Neutrophil (primary cell): ENCODE results near the gene PROM1.

Experiments
- H3K27ac ChIP-seq: fragments of 200-600 bp; sonication (generic); 2 replicates; pipeline ENCODE4 v1.5.1; 2016; ENCODE audit warnings: mild to moderate bottlenecking, moderate library complexity
- H3K27me3 ChIP-seq: fragments of 200-600 bp; sonication (generic); 2 replicates; pipeline ENCODE4 v1.6.0; 2016; ENCODE audit warnings: mild to moderate bottlenecking
- H3K36me3 ChIP-seq: fragments of 200-600 bp; sonication (generic); 2 replicates; pipeline ENCODE4 v1.5.1; 2017
- H3K4me1 ChIP-seq, 2 experiments: fragments of 200-600 bp in 1 of 2; sonication (generic) in 1 of 2; 1 replicate in 1 of 2; 2 replicates in 1 of 2; pipeline versions ENCODE4 v1.5.1 to v1.6.1; 2013 to 2016; ENCODE audit warnings: low read depth in 1 of 2, low read length in 1 of 2, mild to moderate bottlenecking in 1 of 2, moderate library complexity in 1 of 2; ENCODE audit not compliant: control insufficient read depth in 1 of 2, insufficient read depth in 1 of 2
- H3K4me3 ChIP-seq, 2 experiments: fragments of 200-600 bp in 1 of 2; sonication (generic) in 1 of 2; 1 replicate in 1 of 2; 2 replicates in 1 of 2; pipeline ENCODE4 v1.5.1; 2013 to 2016; ENCODE audit warnings: low read depth in 1 of 2, low read length in 1 of 2, mild to moderate bottlenecking in 1 of 2, moderate library complexity in 1 of 2
- H3K9me3 ChIP-seq: fragments of 200-600 bp; sonication (generic); 2 replicates; pipeline ENCODE4 v1.5.1; 2016
- TF ChIP-seq, protein P1 (sequence below): fragments of 200-600 bp; sonication (generic); IDR thresholded peaks from 2 replicates; pipeline ENCODE4 v1.5.1; 2016; ENCODE audit warnings: antibody characterized with exemption

Gene PROM1

GRCh38 chr4:15938182-15938581 lies 145.6 kb downstream of the PROM1 start:
- H3K36me3 ChIP-seq = no peaks in the 10 kb centered on the region
- H3K27me3 ChIP-seq = no peaks in the 10 kb centered on the region
- H3K9me3 ChIP-seq = no peaks in the 10 kb centered on the region
- no peak overlapping the region for H3K27ac ChIP-seq
- H3K4me3 ChIP-seq = no peak overlapping the region
- H3K4me1 ChIP-seq = no peaks in the 10 kb centered on the region
- TF ChIP-seq, protein P1, sequence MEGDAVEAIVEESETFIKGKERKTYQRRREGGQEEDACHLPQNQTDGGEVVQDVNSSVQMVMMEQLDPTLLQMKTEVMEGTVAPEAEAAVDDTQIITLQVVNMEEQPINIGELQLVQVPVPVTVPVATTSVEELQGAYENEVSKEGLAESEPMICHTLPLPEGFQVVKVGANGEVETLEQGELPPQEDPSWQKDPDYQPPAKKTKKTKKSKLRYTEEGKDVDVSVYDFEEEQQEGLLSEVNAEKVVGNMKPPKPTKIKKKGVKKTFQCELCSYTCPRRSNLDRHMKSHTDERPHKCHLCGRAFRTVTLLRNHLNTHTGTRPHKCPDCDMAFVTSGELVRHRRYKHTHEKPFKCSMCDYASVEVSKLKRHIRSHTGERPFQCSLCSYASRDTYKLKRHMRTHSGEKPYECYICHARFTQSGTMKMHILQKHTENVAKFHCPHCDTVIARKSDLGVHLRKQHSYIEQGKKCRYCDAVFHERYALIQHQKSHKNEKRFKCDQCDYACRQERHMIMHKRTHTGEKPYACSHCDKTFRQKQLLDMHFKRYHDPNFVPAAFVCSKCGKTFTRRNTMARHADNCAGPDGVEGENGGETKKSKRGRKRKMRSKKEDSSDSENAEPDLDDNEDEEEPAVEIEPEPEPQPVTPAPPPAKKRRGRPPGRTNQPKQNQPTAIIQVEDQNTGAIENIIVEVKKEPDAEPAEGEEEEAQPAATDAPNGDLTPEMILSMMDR = no peak

DNA sequence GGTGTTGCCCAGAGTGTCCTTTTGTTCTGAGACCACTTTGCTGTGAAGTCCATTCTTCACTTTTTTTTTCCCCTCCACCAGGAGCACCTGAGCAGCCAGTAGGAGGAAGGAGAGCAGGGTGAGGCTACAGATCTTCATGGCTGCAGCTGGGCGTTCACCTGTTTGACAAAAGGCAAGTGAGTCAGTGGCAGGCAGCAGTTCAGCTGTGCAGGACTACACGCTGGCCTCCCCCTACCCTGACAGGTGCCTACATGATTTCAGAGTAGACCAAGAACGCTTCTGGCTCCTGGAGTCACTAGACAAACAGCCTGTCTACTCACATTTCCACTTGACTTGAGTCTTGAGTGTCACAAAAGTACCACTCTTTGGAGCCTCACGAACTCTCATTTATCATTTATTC lies 147.3 kb downstream of the PROM1 start:
- H3K27me3 ChIP-seq = no peaks in the 10 kb centered on the region
- no peak overlapping the region for H3K4me3 ChIP-seq
- no peaks in the 10 kb centered on the region for H3K9me3 ChIP-seq
- H3K27ac ChIP-seq = no peak overlapping the region
- TF ChIP-seq, protein P1 = no peak
- no peaks in the 10 kb centered on the region for H3K36me3 ChIP-seq
- no peaks in the 10 kb centered on the region for H3K4me1 ChIP-seq

DNA sequence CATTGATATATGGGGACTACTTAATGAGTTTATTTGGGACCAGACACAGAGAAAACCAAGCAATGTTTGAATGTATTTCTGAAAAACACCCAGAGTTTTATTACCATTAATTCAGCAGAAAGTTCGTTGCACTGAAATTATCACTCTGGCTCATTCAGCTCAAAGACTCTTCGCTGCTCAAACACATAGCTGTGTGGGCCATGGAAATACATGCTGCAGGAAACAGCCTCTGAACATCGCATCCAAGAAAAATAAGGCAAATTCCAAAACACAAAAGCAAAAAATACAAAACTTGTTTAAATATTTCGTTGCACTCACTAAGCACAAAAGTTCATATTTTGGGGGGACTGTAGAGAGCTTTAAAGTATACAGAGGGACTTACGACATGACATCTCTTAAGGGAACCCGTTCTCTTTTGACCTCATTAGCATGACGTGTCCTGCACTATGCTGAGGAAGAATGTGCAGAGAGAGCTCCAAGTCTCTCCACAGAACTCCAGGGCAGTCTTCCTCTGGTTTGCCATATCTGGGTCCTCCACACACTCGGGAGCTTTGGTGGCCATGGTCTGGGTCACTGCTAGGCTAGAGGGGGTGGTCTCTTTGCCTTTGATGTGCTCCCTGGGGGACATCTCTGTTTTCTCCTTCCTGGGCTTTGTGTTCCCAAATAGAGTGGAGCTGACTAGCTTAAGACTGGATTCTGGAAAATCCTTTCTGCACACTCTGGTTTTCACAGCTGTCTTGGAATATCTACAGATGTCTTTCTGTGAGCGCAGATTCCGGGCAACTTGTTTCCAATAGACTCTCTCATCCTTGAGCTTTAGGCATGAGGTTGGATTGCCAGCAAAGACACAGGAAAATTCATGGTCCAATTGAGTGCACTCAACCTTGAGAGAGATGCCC lies 148.1 kb downstream of the PROM1 start:
- H3K36me3 ChIP-seq = no peaks in the 10 kb centered on the region
- no peaks in the 10 kb centered on the region for H3K27me3 ChIP-seq
- no peak overlapping the region for H3K27ac ChIP-seq
- no peak overlapping the region for H3K4me3 ChIP-seq
- H3K9me3 ChIP-seq = no peaks in the 10 kb centered on the region
- TF ChIP-seq, protein P1 = no peak
- no peaks in the 10 kb centered on the region for H3K4me1 ChIP-seq

GRCh38 chr4:15934259-15934658 lies 149.6 kb downstream of the PROM1 start:
- no peaks in the 10 kb centered on the region for H3K9me3 ChIP-seq

GRCh38 chr4:15931451-15932210 lies 152.2 kb downstream of the PROM1 start:
- Histone ChIP-seq H3K36me3 (no peaks in the 10 kb centered on the region), H3K4me1 (no peaks in the 10 kb centered on the region), H3K9me3 (no peaks in the 10 kb centered on the region), H3K27me3 (no peaks in the 10 kb centered on the region), H3K4me3 (no peak overlapping the region), H3K27ac (no peak overlapping the region)
- TF ChIP-seq, protein P1 = no peak

More at GRCh38 chr4:15934259-15934658, 149.6 kb downstream of the PROM1 start:
- Histone ChIP-seq H3K27me3 (no peaks in the 10 kb centered on the region), H3K36me3 (no peaks in the 10 kb centered on the region), H3K4me1 (no peaks in the 10 kb centered on the region), H3K27ac (no peak overlapping the region), H3K4me3 (no peak overlapping the region)
- TF ChIP-seq, protein P1 = no peak
